BJ (cell line): ENCODE measurements around the gene KRTAP4-3. TPM values are rescaled to one million over a fixed set of nuclear protein-coding genes. Genes with fewer than 3 reads are reported as not detected.
"Not testable (repeated sequence)": the region's sequence is repeated elsewhere in the genome, so short reads cannot be mapped to it uniquely, and the experiment has no call there.

Source experiments
- CTCF ChIA-PET: fragments of 350-600 bp; formaldehyde crosslinking; extraction: SDS; loops from one replicate; lab custom pipeline; 2021; ENCODE audit warnings: antibody characterized with exemption, inconsistent platforms; lab: Yijun Ruan, JAX
- POLR2A ChIA-PET: fragments of 300-600 bp; sonication (Branson Sonifier 250); formaldehyde crosslinking; extraction: SDS; loops from one replicate; lab custom pipeline; 2021; ENCODE audit warnings: antibody characterized with exemption; lab: Charles Lee
- DNase-seq: peaks from one replicate; pipeline ENCODE4 v3.0.0-alpha.2; 2011; ENCODE audit warnings: low read depth
- H3K27me3 ChIP-seq: 2 replicates; pipeline ENCODE4 v1.6.0; 2011; ENCODE audit warnings: low read length; ENCODE audit not compliant: control insufficient read depth, insufficient read depth
- H3K36me3 ChIP-seq: 2 replicates; pipeline ENCODE4 v1.5.1; 2011; ENCODE audit warnings: low read length; ENCODE audit not compliant: control insufficient read depth, insufficient read depth
- H3K4me3 ChIP-seq: 2 replicates; pipeline ENCODE4 v1.5.1; 2011; ENCODE audit warnings: low read depth, mild to moderate bottlenecking, control low read depth, low read length
- polyA plus RNA-seq: library from polyadenylated mRNA; depleted of rRNA; stranded (reverse); fragments of >200 nt; gene quantifications from 2 replicates; pipeline ENCODE4 v1.2.3, GENCODE V29; 2011; rRNA removed
- small RNA-seq: library from RNA; depleted of rRNA; stranded (forward); fragments of <200 nt; gene quantifications from one replicate; pipeline ENCODE3, GENCODE V24; 2012; ENCODE audit warnings: low replicate concordance, low read depth; ENCODE audit not compliant: insufficient read length
- TF ChIP-seq, protein P1 (sequence below): IDR thresholded peaks from 2 replicates; pipeline ENCODE4 v1.5.1; 2011; ENCODE audit warnings: low read depth, mild to moderate bottlenecking, control low read depth, inconsistent platforms, low read length, moderate library complexity; ENCODE audit not compliant: insufficient read depth

The KRTAP4-3 gene
- polyA plus RNA-seq, 1 experiment: not detected

DNA sequence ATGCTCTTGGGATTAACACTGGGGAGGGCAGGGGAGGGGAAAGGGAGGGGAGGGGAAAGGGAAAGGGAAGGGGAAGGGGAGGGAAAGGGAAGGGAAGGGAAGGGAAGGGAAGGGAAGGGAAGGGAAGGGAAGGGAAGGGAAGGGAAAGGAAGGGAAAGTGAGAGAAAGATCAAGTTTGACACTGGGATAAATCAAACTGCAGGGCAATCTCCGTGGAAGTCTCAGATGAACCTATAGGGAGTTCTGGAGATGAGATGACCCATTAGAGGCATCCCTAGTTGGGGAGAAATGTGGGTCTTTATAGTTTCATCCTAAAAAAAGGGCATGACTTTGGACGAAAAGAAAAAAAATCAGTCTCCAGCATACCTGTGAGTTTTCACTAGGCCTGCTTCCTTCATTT is 46.3 kb downstream of the KRTAP4-3 start:
- H3K36me3 ChIP-seq: no peaks in the 10 kb centered on the region
- no peak overlapping the region for H3K4me3 ChIP-seq
- no peak for DNase-seq
- CTCF ChIA-PET: interaction anchor here (1.2 kb wide), 1 partner anchor 9 kb away, joined by 3 read pairs; no protein-coding TSS in a partner anchor
- POLR2A ChIA-PET: no interaction called here
- H3K27me3 ChIP-seq: no peaks in the 10 kb centered on the region
- TF ChIP-seq, protein P1, sequence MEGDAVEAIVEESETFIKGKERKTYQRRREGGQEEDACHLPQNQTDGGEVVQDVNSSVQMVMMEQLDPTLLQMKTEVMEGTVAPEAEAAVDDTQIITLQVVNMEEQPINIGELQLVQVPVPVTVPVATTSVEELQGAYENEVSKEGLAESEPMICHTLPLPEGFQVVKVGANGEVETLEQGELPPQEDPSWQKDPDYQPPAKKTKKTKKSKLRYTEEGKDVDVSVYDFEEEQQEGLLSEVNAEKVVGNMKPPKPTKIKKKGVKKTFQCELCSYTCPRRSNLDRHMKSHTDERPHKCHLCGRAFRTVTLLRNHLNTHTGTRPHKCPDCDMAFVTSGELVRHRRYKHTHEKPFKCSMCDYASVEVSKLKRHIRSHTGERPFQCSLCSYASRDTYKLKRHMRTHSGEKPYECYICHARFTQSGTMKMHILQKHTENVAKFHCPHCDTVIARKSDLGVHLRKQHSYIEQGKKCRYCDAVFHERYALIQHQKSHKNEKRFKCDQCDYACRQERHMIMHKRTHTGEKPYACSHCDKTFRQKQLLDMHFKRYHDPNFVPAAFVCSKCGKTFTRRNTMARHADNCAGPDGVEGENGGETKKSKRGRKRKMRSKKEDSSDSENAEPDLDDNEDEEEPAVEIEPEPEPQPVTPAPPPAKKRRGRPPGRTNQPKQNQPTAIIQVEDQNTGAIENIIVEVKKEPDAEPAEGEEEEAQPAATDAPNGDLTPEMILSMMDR: no peak

- H3K27me3 ChIP-seq, POLR2A ChIA-PET, DNase-seq, CTCF ChIA-PET, H3K4me3 ChIP-seq, H3K36me3 ChIP-seq: not testable (repeated sequence)
Measured at GRCh38 chr17:41119696-41120690, 48.0 kb downstream of the KRTAP4-3 start.

DNA sequence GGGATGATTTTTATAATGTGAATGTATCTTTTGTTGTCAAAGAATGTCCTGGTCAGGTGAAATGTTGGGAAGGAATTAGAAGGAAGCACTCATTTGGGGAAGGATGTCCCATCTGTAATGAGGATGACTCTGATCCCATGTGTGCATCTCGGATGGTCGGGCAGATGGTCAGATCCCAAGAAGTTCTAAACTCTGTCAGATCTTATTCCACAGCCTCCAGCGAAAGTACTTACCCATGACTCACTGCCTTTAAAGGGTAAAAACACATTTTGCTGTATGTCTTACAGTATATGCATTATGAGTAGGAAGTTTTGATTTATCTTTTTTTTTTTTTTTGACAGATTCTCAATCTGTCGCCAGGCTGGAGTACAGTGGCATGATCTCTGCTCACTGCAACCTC is 49.3 kb downstream of the KRTAP4-3 start:
- H3K4me3 ChIP-seq: no peak overlapping the region
- H3K27me3 ChIP-seq: no peaks in the 10 kb centered on the region
- ChIA-PET POLR2A (no interaction called here), CTCF (no interaction called here)
- DNase-seq: no peak
- peaks cover 4% of the 10 kb centered on the region for H3K36me3 ChIP-seq
- TF ChIP-seq, protein P1: no peak

DNA sequence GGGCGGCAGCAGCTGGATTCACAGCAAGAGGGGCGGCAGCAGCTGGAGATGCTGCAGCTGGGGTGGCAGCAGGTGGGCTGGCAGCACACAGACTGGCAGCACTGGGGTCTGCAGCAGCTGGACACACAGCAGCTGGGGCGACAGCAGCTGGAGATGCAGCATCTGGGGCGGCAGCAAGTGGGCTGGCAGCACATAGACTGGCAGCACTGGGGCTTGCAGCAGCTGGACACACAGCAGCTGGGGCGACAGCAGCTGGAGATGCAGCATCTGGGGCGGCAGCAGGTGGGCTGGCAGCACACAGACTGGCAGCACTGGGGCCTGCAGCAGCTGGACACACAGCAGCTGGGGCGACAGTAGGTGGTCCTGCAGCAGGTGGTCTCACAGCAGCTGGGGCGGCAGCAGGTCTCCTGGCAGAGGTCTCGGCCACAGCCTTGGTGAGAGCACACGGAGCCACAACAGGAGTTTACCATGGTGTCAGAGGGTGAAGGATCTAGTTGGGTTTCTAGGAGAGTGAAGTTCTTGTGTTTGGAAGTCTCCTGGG is 50.1 kb downstream of the KRTAP4-3 start, which contains the start of gene KRTAP4-11:
KRTAP4-11 (minus strand) TSS at position 528 of the 541 bp plus-strand sequence; CDS start at position 470, 58 bp downstream.
- DNase-seq, POLR2A ChIA-PET, H3K27me3 ChIP-seq, H3K36me3 ChIP-seq, CTCF ChIA-PET, H3K4me3 ChIP-seq: not testable (repeated sequence)

Small RNA genes lying within 50 kb of the gene (small RNA-seq; reads per million reads assigned to genes)
- gene KRTAP4-17P: not detected

Other genes starting within 250 kb of the KRTAP4-3 start
- gene KRT23, start 230.6 kb downstream of the KRTAP4-3 start, polyA plus RNA-seq: 0.09 and 0.11 TPM in 2 replicates
- not detected in 2 replicates for gene KRT39, start 201.3 kb downstream of the KRTAP4-3 start, polyA plus RNA-seq
- not detected in 2 replicates for gene KRT40, start 183.9 kb downstream of the KRTAP4-3 start, polyA plus RNA-seq
- gene KRTAP3-3, start 174.1 kb downstream of the KRTAP4-3 start, polyA plus RNA-seq: not detected in 2 replicates
- gene KRTAP3-2, start 168.3 kb downstream of the KRTAP4-3 start, polyA plus RNA-seq: not detected in 2 replicates
- 0.16 TPM in 1 of 2 replicates, not detected in the other for gene KRTAP3-1, start 159.1 kb downstream of the KRTAP4-3 start, polyA plus RNA-seq
- gene KRTAP1-5, start 141.0 kb downstream of the KRTAP4-3 start, polyA plus RNA-seq: 62.3 and 65.1 TPM in 2 replicates
- gene KRTAP1-4, start 138.0 kb downstream of the KRTAP4-3 start, polyA plus RNA-seq: not detected in 2 replicates
- not detected in 2 replicates for gene KRTAP1-3, start 133.3 kb downstream of the KRTAP4-3 start, polyA plus RNA-seq
- 0.32 TPM in 1 of 2 replicates, not detected in the other for gene KRTAP1-1, start 126.8 kb downstream of the KRTAP4-3 start, polyA plus RNA-seq
- not detected in 2 replicates for gene KRTAP2-1, start 120.9 kb downstream of the KRTAP4-3 start, polyA plus RNA-seq
- 0.16 TPM in 1 of 2 replicates, not detected in the other for gene KRTAP2-2, start 113.0 kb downstream of the KRTAP4-3 start, polyA plus RNA-seq
- 1.3 and 1.4 TPM in 2 replicates for gene KRTAP2-3, start 108.1 kb downstream of the KRTAP4-3 start, polyA plus RNA-seq
- not detected in 2 replicates for gene KRTAP2-4, start 102.3 kb downstream of the KRTAP4-3 start, polyA plus RNA-seq
- not detected in 2 replicates for gene KRTAP4-7, start 84.1 kb downstream of the KRTAP4-3 start, polyA plus RNA-seq
- not detected in 2 replicates for gene KRTAP4-8, start 70.1 kb downstream of the KRTAP4-3 start, polyA plus RNA-seq
- not detected in 2 replicates for gene KRTAP4-16, start 66.0 kb downstream of the KRTAP4-3 start, polyA plus RNA-seq
- gene KRTAP4-9, start 62.8 kb downstream of the KRTAP4-3 start, polyA plus RNA-seq: not detected in 2 replicates
- not detected in 2 replicates for gene KRTAP4-11, start 49.8 kb downstream of the KRTAP4-3 start, polyA plus RNA-seq
- gene KRTAP4-12, start 44.0 kb downstream of the KRTAP4-3 start, polyA plus RNA-seq: 0.11 TPM in 1 of 2 replicates, not detected in the other
- not detected in 2 replicates for gene KRTAP4-6, start 27.7 kb downstream of the KRTAP4-3 start, polyA plus RNA-seq
- not detected in 2 replicates for gene KRTAP4-5, start 18.4 kb downstream of the KRTAP4-3 start, polyA plus RNA-seq
- not detected in 2 replicates for gene KRTAP4-4, start 7.5 kb downstream of the KRTAP4-3 start, polyA plus RNA-seq
- gene KRTAP4-2, start 10.0 kb upstream of the KRTAP4-3 start, polyA plus RNA-seq: not detected in 2 replicates
- 0.12 TPM in 1 of 2 replicates, not detected in the other for gene KRTAP4-1, start 16.7 kb upstream of the KRTAP4-3 start, polyA plus RNA-seq
- not detected in 2 replicates for gene KRTAP9-1, start 21.7 kb upstream of the KRTAP4-3 start, polyA plus RNA-seq
- not detected in 2 replicates for gene KRTAP9-2, start 58.4 kb upstream of the KRTAP4-3 start, polyA plus RNA-seq
- not detected in 2 replicates for gene KRTAP9-3, start 64.2 kb upstream of the KRTAP4-3 start, polyA plus RNA-seq
- gene KRTAP9-8, start 69.8 kb upstream of the KRTAP4-3 start, polyA plus RNA-seq: not detected in 2 replicates
- not detected in 2 replicates for gene KRTAP9-4, start 81.5 kb upstream of the KRTAP4-3 start, polyA plus RNA-seq
- gene KRTAP9-9, start 87.2 kb upstream of the KRTAP4-3 start, polyA plus RNA-seq: not detected in 2 replicates
- not detected in 2 replicates for gene KRTAP9-6, start 97.2 kb upstream of the KRTAP4-3 start, polyA plus RNA-seq
- not detected in 2 replicates for gene KRTAP9-7, start 107.5 kb upstream of the KRTAP4-3 start, polyA plus RNA-seq
- not detected in 2 replicates for gene KRTAP29-1, start 134.6 kb upstream of the KRTAP4-3 start, polyA plus RNA-seq
- gene KRTAP16-1, start 141.1 kb upstream of the KRTAP4-3 start, polyA plus RNA-seq: not detected in 2 replicates
- not detected in 2 replicates for gene KRTAP17-1, start 147.5 kb upstream of the KRTAP4-3 start, polyA plus RNA-seq
- not detected in 2 replicates for gene KRT33A, start 182.6 kb upstream of the KRTAP4-3 start, polyA plus RNA-seq
- gene KRT33B, start 201.6 kb upstream of the KRTAP4-3 start, polyA plus RNA-seq: 1.2 and 1.8 TPM in 2 replicates
- gene KRT34, start 214.1 kb upstream of the KRTAP4-3 start, polyA plus RNA-seq: 151 and 156 TPM in 2 replicates
- 0.11 TPM in 1 of 2 replicates, not detected in the other for gene KRT31, start 229.4 kb upstream of the KRTAP4-3 start, polyA plus RNA-seq